Trophoblast cell (in vitro differentiated cells and primary cell): ENCODE results near the gene NAA80.

ENCODE experiments used
- DNase-seq, 2 donors: peaks; one replicate each; pipeline ENCODE4 v3.0.0-alpha.2; 2016
- H2AFZ ChIP-seq: 2 replicates; pipeline ENCODE4 v1.6.1; 2013; ENCODE audit warnings: low read length, moderate library complexity, mild to moderate bottlenecking; ENCODE audit not compliant: insufficient read depth, poor library complexity
- H2AK5ac ChIP-seq: 2 replicates; pipeline ENCODE4 v1.6.1; 2013; ENCODE audit warnings: mild to moderate bottlenecking, low read length
- H2BK120ac ChIP-seq: 2 replicates; pipeline ENCODE4 v1.6.1; 2013; ENCODE audit warnings: low read length, mild to moderate bottlenecking, moderate library complexity; ENCODE audit not compliant: insufficient read depth, poor library complexity
- H2BK12ac ChIP-seq: 2 replicates; pipeline ENCODE4 v1.6.1; 2013; ENCODE audit warnings: mild to moderate bottlenecking, low read length, moderate library complexity
- H2BK5ac ChIP-seq: 2 replicates; pipeline ENCODE4 v1.6.1; 2013; ENCODE audit warnings: low read length, low read depth, moderate library complexity, mild to moderate bottlenecking; ENCODE audit not compliant: poor library complexity
- H3K14ac ChIP-seq: 2 replicates; pipeline ENCODE4 v1.6.1; 2013; ENCODE audit warnings: mild to moderate bottlenecking, low read length
- H3K18ac ChIP-seq: 2 replicates; pipeline ENCODE4 v1.6.1; 2013; ENCODE audit warnings: mild to moderate bottlenecking, low read length
- H3K23ac ChIP-seq: 2 replicates; pipeline ENCODE4 v1.6.1; 2013; ENCODE audit warnings: low read length
- H3K27ac ChIP-seq: 2 replicates; pipeline ENCODE4 v1.5.1; 2013; ENCODE audit warnings: low read depth, mild to moderate bottlenecking, inconsistent platforms, low read length, moderate library complexity
- H3K27me3 ChIP-seq: 2 replicates; pipeline ENCODE4 v1.6.1; 2013; ENCODE audit warnings: inconsistent platforms, mild to moderate bottlenecking, low read length, moderate library complexity; ENCODE audit not compliant: insufficient read depth
- H3K36me3 ChIP-seq, 2 experiments: 1 replicate in 1 of 2; 2 replicates in 1 of 2; pipeline ENCODE4 v1.6.1; 2013; ENCODE audit warnings: low read length in 2 of 2, mild to moderate bottlenecking in 2 of 2, moderate library complexity in 1 of 2; ENCODE audit not compliant: insufficient read depth in 2 of 2, control insufficient read depth in 1 of 2
- H3K4ac ChIP-seq: 2 replicates; pipeline ENCODE4 v1.6.1; 2013; ENCODE audit warnings: low read depth, mild to moderate bottlenecking, low read length, moderate library complexity
- H3K4me1 ChIP-seq, 2 experiments: 1 replicate in 1 of 2; 2 replicates in 1 of 2; pipeline ENCODE4 v1.6.1; 2013; ENCODE audit warnings: low read length in 2 of 2, mild to moderate bottlenecking in 2 of 2, moderate library complexity in 1 of 2; ENCODE audit not compliant: insufficient read depth in 2 of 2, control insufficient read depth in 1 of 2
- H3K4me2 ChIP-seq: 2 replicates; pipeline ENCODE4 v1.6.1; 2013; ENCODE audit warnings: inconsistent platforms, mild to moderate bottlenecking, low read length, moderate library complexity
- H3K4me3 ChIP-seq: 2 replicates; pipeline ENCODE4 v1.5.1; 2013; ENCODE audit warnings: mild to moderate bottlenecking, low read depth, low read length, inconsistent platforms
- H3K79me1 ChIP-seq: one replicate; pipeline ENCODE4 v1.6.1; 2013; ENCODE audit warnings: low read length
- H3K79me2 ChIP-seq: 2 replicates; pipeline ENCODE4 v1.6.1; 2013; ENCODE audit warnings: low read length, mild to moderate bottlenecking; ENCODE audit not compliant: control insufficient read depth, insufficient read depth, poor library complexity
- H3K9ac ChIP-seq: 2 replicates; pipeline ENCODE4 v1.6.1; 2013; ENCODE audit warnings: mild to moderate bottlenecking, low read length
- H3K9me3 ChIP-seq: 2 replicates; pipeline ENCODE4 v1.6.1; 2013; ENCODE audit warnings: low read depth, mild to moderate bottlenecking, control low read depth, inconsistent platforms, low read length; ENCODE audit not compliant: insufficient read depth
- H4K12ac ChIP-seq: 2 replicates; pipeline ENCODE4 v1.6.1; 2013; ENCODE audit warnings: low read depth, mild to moderate bottlenecking, low read length, moderate library complexity
- H4K8ac ChIP-seq: 2 replicates; pipeline ENCODE4 v1.6.1; 2013; ENCODE audit warnings: low read depth, mild to moderate bottlenecking, low read length, moderate library complexity
- H4K91ac ChIP-seq: one replicate; pipeline ENCODE4 v1.6.1; 2013; ENCODE audit warnings: low read depth, mild to moderate bottlenecking, low read length, moderate library complexity
- WGBS: extraction: QIAGEN DNeasy Blood & Tissue Kit; methylation state at CpG from one replicate; pipeline ENCODE4 v1.1.7; 2013; ENCODE audit warnings: missing lambda C conversion rate; ENCODE audit not compliant: insufficient read length, insufficient coverage; ENCODE audit errors: extremely low coverage; 5-methylcytosine and 5-hydroxymethylcytosine counted together

Gene NAA80

DNA sequence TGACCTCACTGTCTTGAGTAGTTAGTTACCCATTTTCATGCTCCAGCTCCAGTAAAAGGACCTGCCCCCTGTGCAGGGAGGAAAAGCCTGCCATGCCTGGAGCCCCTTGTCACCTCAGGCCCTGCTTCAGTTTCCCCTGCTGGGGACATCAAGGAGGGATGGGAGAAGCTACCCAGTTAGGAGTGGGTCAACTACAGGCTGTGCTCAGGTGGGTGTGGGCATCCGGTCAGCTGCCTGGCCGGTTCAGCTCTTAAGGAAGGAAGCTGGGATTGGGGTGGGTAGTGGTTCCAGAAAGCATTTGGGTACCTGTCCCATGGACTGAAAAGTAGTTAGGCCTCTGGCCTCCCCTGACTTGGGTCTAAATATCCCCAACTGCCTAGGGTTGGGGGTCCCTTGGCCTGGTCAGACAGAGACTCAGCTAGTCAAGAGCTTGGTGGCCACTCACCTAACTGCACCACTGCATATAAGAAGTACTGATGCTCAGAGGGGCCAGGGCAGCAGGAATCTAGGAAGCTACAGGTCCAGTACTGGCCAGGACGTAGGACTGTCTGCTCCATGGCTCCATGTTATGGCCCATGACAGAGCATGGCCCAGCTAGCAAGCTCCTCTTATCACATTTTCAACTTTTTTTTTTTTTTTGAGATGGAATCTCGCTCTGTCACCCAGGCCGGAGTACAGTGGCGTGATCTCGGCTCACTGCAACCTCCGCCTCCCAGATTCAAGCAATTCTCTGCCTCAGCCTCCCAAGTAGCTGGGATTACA, 19.8 kb downstream of the NAA80 start:
- Histone ChIP-seq H4K12ac (no peak overlapping the region), H3K4me2 (no peak overlapping the region), H3K4me1 (peaks cover 0 to 2% of the 10 kb centered on the region in 2 experiments), H3K79me2 (no peaks in the 10 kb centered on the region), H3K36me3 (no peaks in the 10 kb centered on the region), H2BK12ac (no peak overlapping the region), H2AK5ac (no peak overlapping the region), H3K27me3 (peaks cover 10% of the 10 kb centered on the region), H4K91ac (no peak overlapping the region), H2BK5ac (no peak overlapping the region), H3K23ac (no peak overlapping the region), H3K4ac (no peak overlapping the region), H3K9me3 (peaks cover 10% of the 10 kb centered on the region), H3K79me1 (no peaks in the 10 kb centered on the region), H2AFZ (no peak overlapping the region), H2BK120ac (no peak overlapping the region), H3K14ac (no peak overlapping the region), H3K4me3 (no peak overlapping the region), H3K9ac (no peak overlapping the region), H4K8ac (no peak overlapping the region), H3K18ac (no peak overlapping the region), H3K27ac (no peak overlapping the region)
- WGBS, result no CpG with 5 or more reads among the region's 8 CpGs
- DNase-seq, result no peak

DNA sequence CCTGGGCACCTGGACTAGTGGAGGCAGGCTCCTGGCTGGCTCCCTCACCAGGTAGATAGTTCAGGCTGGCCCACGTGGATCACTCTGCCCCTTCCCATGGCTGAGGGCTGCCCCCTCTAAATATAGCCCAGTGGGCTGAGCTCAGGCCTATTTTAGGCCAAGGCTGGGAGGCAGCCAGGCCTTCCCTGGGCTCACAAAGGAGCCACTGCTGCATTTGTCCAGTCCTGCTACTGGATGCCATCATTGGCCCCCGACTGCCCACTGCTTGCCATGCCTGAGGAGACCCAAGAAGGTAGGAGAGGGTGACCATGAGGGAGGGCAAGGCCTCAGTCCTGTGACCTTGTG, 20.4 kb downstream of the NAA80 start, which contains the start of gene LSMEM2:
Gene LSMEM2 (plus strand): TSS at position 208 of the 345 bp plus-strand sequence. CDS start 27 bp downstream, at position 235.
- H3K4me1 ChIP-seq, result peaks cover 0 to 2% of the 10 kb centered on the region in 2 experiments
- H3K14ac ChIP-seq, result no peak within 1 kb of the TSS
- H3K9ac ChIP-seq, result no peak within 1 kb of the TSS
- H2BK12ac ChIP-seq, result no peak within 1 kb of the TSS
- no peak within 1 kb of the TSS for H4K12ac ChIP-seq
- no peak within 1 kb of the TSS for H3K23ac ChIP-seq
- H3K4me3 ChIP-seq, result no peak within 1 kb of the TSS
- no peak within 1 kb of the TSS for H3K4me2 ChIP-seq
- H3K79me2 ChIP-seq, result no peaks in the 10 kb centered on the region
- H2AK5ac ChIP-seq, result no peak within 1 kb of the TSS
- H2BK5ac ChIP-seq, result no peak within 1 kb of the TSS
- H2AFZ ChIP-seq, result no peak within 1 kb of the TSS
- no CpG with 5 or more reads among the region's 2 CpGs for WGBS
- H3K9me3 ChIP-seq, result peaks cover 10% of the 10 kb centered on the region
- peaks cover 11% of the 10 kb centered on the region for H3K27me3 ChIP-seq
- H4K91ac ChIP-seq, result no peak within 1 kb of the TSS
- no peak within 1 kb of the TSS for H3K18ac ChIP-seq
- no peak within 1 kb of the TSS for H3K27ac ChIP-seq
- H3K79me1 ChIP-seq, result no peaks in the 10 kb centered on the region
- DNase-seq, result no peak
- no peak within 1 kb of the TSS for H2BK120ac ChIP-seq
- H4K8ac ChIP-seq, result no peak within 1 kb of the TSS
- no peak within 1 kb of the TSS for H3K4ac ChIP-seq
- H3K36me3 ChIP-seq, result no peaks in the 10 kb centered on the region

DNA sequence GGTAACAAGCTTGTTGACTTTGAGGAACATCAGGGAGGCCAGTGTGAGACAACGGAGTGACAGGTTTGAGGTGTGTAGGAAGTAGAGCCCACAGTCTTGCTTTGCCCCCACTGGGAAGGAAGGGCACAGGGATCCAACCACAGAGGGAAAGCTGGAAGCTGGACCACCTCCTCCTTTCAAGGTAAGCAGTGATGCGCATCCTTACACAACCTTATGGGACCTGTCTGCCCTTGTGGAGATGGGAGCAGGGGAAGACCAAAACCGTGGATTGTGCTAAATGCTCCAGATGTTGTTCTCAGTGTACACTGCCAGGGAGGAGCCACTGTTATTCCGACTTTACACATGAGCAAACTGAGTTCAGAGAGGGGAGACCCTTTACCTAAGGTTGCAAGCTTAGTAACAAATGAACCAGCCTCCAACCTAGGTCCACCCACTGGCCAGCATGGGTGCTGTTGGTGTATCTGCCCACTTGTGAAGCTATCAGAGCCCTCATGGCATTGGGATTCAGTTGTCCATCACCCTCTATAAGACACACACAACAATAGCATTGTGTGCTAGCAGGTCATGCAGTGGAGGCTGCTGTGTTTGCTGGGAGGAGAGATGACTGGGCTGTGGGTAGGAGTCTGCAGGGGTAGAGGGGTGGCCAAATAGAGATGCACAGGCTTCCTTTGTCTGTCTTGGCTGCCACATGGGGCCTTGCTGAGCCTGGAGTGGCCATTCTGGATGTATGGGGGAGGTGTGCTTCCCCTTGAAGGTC, 20.9 kb downstream of the NAA80 start:
- no peak overlapping the region for H3K14ac ChIP-seq
- H4K91ac ChIP-seq, result no peak overlapping the region
- H3K79me1 ChIP-seq, result peaks cover under 1% of the 10 kb centered on the region
- no peak overlapping the region for H2BK120ac ChIP-seq
- no peak overlapping the region for H2AK5ac ChIP-seq
- no peak overlapping the region for H3K9ac ChIP-seq
- no peaks in the 10 kb centered on the region for H3K79me2 ChIP-seq
- H3K4ac ChIP-seq, result no peak overlapping the region
- peaks cover 10% of the 10 kb centered on the region for H3K9me3 ChIP-seq
- H2BK5ac ChIP-seq, result no peak overlapping the region
- peaks cover 0 to 3% of the 10 kb centered on the region in 2 experiments for H3K4me1 ChIP-seq
- no peak overlapping the region for H2AFZ ChIP-seq
- no peak overlapping the region for H3K4me2 ChIP-seq
- H3K27me3 ChIP-seq, result peaks cover 11% of the 10 kb centered on the region
- H3K4me3 ChIP-seq, result no peak overlapping the region
- no peaks in the 10 kb centered on the region for H3K36me3 ChIP-seq
- no peak overlapping the region for H3K27ac ChIP-seq
- no peak overlapping the region for H3K18ac ChIP-seq
- H2BK12ac ChIP-seq, result no peak overlapping the region
- whole genome bisulfite sequencing, result no CpG with 5 or more reads among the region's 4 CpGs
- H4K8ac ChIP-seq, result no peak overlapping the region
- no peak for DNase-seq
- no peak overlapping the region for H4K12ac ChIP-seq
- no peak overlapping the region for H3K23ac ChIP-seq

DNA sequence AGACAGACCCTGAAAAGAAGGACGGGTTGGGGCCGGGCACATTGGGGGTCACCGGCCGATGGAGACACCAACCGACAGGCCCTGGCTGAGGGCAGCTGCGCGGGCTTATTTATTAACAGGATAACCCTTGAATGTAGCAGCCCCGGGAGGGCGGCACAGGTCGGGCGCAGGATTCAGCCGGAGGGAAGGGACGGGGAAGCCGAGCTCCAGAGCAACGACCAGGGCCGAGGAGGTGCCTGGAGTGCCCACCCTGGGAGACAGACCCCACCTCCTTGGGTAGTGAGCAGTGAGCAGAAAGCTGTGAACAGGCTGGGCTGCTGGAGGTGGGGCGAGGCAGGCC, 22.5 kb downstream of the NAA80 start:
- no peak overlapping the region for H3K18ac ChIP-seq
- H3K79me1 ChIP-seq, result peaks cover 4% of the 10 kb centered on the region
- H3K36me3 ChIP-seq, result no peaks in the 10 kb centered on the region
- no peak overlapping the region for H4K12ac ChIP-seq
- H2BK5ac ChIP-seq, result no peak overlapping the region
- no peak for DNase-seq
- no peak overlapping the region for H2BK12ac ChIP-seq
- no peak overlapping the region for H2AK5ac ChIP-seq
- H4K8ac ChIP-seq, result no peak overlapping the region
- no peak overlapping the region for H3K9ac ChIP-seq
- peaks cover 10% of the 10 kb centered on the region for H3K9me3 ChIP-seq
- H3K4me2 ChIP-seq, result no peak overlapping the region
- no peak overlapping the region for H3K23ac ChIP-seq
- H2BK120ac ChIP-seq, result no peak overlapping the region
- H3K79me2 ChIP-seq, result no peaks in the 10 kb centered on the region
- no peak overlapping the region for H3K27ac ChIP-seq
- H3K4ac ChIP-seq, result no peak overlapping the region
- no peak overlapping the region for H3K4me3 ChIP-seq
- no CpG with 5 or more reads among the region's 17 CpGs for WGBS
- no peak overlapping the region for H3K14ac ChIP-seq
- no peak overlapping the region for H4K91ac ChIP-seq
- no peak overlapping the region for H2AFZ ChIP-seq
- H3K4me1 ChIP-seq, result peaks cover 6 to 8% of the 10 kb centered on the region in 2 experiments
- peaks cover 11% of the 10 kb centered on the region for H3K27me3 ChIP-seq
